ENCODE data around the gene TANGO6. TPM values are rescaled to one million over a fixed set of nuclear protein-coding genes. Genes with fewer than 3 reads are reported as not detected.

TANGO6 gene
- total and polyA plus RNA-seq, 10 of the 15 experiments (the other 5 are each of a cell fraction or from before 2014, with no cell fraction given): 1.1 to 20.6 (median 11.0) TPM

DNA sequence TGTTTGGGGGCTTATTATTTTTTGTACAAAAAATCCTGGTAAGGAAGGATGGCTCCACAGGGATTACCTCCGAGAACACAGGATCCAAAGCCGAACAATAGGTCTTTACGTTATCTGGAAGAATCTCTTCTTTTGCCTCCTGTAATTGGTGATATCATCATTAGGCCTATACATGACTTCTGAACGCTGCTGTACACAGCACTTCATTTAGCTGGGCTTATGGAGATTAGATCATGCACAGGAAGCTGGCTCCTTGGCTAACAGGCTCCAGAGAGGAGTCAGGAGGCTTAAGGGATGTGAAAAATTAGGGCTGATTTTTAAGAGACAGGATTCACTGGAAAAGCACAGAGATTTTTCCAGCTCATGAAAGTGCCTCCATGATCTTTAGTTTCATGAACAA is 54.7 kb downstream of the TANGO6 start:
- Histone ChIP-seq H3K4me3 (no peak overlapping the region), H3K9me3 (replicated peaks; ENCODE audit: control insufficient read depth, insufficient read depth, low read length) (no peaks in the 10 kb centered on the region), H3K9ac (ENCODE audit: control insufficient read depth, insufficient read depth, low read length) (no peak overlapping the region), H3K4me1 (ENCODE audit: control insufficient read depth, insufficient read depth, low read length) (no peaks in the 10 kb centered on the region), H3K36me3 (ENCODE audit: control insufficient read depth in 2 of 2, insufficient read depth in 2 of 2, low read length in 1 of 2) (no peaks in the 10 kb centered on the region; a peak in 1 of 4 replicates), H2AFZ (ENCODE audit: control insufficient read depth, low read depth, low read length) (no peak overlapping the region), H3K79me2 (ENCODE audit: control insufficient read depth, insufficient read depth, low read length) (no peaks in the 10 kb centered on the region), H3K27me3 (replicated peaks in 1 of 2; ENCODE audit: control insufficient read depth in 2 of 2, insufficient read depth in 2 of 2, low read length in 1 of 2) (no peaks in the 10 kb centered on the region), H4K20me1 (ENCODE audit: control insufficient read depth, insufficient read depth) (no peaks in the 10 kb centered on the region), H3K4me2 (ENCODE audit: control insufficient read depth, insufficient read depth) (no peak overlapping the region), H3K27ac (ENCODE audit: control insufficient read depth, insufficient read depth) (no peak overlapping the region)
- ChIA-PET CTCF (interaction anchor here (0.8 to 1.0 kb wide), 3 partner anchors 11 to 390 kb away, joined by 3 to 4 read pairs (median 3); no protein-coding TSS in a partner anchor), SMC1A (ENCODE audit: uncharacterized antibody, unreplicated experiment) (interaction anchor here (1.0 to 1.4 kb wide), 2 partner anchors 12 to 225 kb away, joined by 3 to 4 read pairs; no protein-coding TSS in a partner anchor), RAD21 (ENCODE audit: unreplicated experiment) (no interaction called here), POLR2A (interaction anchor here (0.6 kb wide), 1 partner anchor 33 kb away, joined by 4 read pairs; no protein-coding TSS in a partner anchor)
- intact Hi-C loops (cut with micrococcal nuclease; ENCODE audit: unreplicated experiment): no loop called here
- ATAC-seq (no peak), DNase-seq (ENCODE audit: low read depth, low spot score) (no peak), FAIRE-seq (no peak)
- 99% methylated on average over 4 of the region's 4 CpGs for WGBS (ENCODE audit: insufficient coverage, insufficient replicate concordance, low lambda C conversion rate, missing lambda C conversion rate)
- in situ Hi-C loops (cut with MboI): no loop called here
- BruUV-seq (replicated peaks): no TSS peak
- TF ChIP-seq REST (IDR thresholded peaks at IDR 0.05; ENCODE audit: low read depth, low read length): no peak
- no peak for TF ChIP-seq ATF7 (IDR thresholded peaks at IDR 0.05; ENCODE audit: low read depth)
- no peak for TF ChIP-seq RBBP5 (conservative IDR thresholded peaks at IDR 0.05)
- TF ChIP-seq YBX1 (IDR thresholded peaks at IDR 0.05): no peak
- TF ChIP-seq STAT1 (conservative IDR thresholded peaks at IDR 0.05): no peak
- no peak for TF ChIP-seq WRNIP1 (IDR thresholded peaks at IDR 0.05; ENCODE audit: borderline replicate concordance, low read depth, low read length)
- TF ChIP-seq RAD21 (IDR thresholded peaks at IDR 0.05; ENCODE audit: insufficient read depth, low read depth, low read length): no peak
